ENCODE results near the gene NUP214. TPM values are rescaled to one million over a fixed set of nuclear protein-coding genes. Genes with fewer than 3 reads are reported as not detected.
"Not testable (repeated sequence)": the region's sequence is repeated elsewhere in the genome, so short reads cannot be mapped to it uniquely, and the experiment has no call there.

Gene NUP214
- total RNA-seq, 1 experiment from 2014 or later = 10.8 TPM

GRCh38 chr9:131193051-131193450 is 67.7 kb downstream of the NUP214 start:
- Histone ChIP-seq H3K27ac (no peak overlapping the region), H3K36me3 (peaks cover 59% of the 10 kb centered on the region), H3K9me3 (replicated peaks) (no peaks in the 10 kb centered on the region), H3K4me3 (no peak overlapping the region), H3K27me3 (replicated peaks) (no peaks in the 10 kb centered on the region), H3K4me1 (replicated peaks) (no peaks in the 10 kb centered on the region)
- no peak for DNase-seq (ENCODE audit: low read depth in 1 of 2, low spot score in 2 of 2)

GRCh38 chr9:131194762-131195161 is 69.4 kb downstream of the NUP214 start:
- DNase-seq (ENCODE audit: low read depth in 1 of 2, low spot score in 2 of 2) = no peak
- H3K4me1 ChIP-seq (replicated peaks) = no peaks in the 10 kb centered on the region
- no peaks in the 10 kb centered on the region for H3K9me3 ChIP-seq (replicated peaks)
- H3K4me3 ChIP-seq = no peak overlapping the region
- peaks cover 59% of the 10 kb centered on the region for H3K36me3 ChIP-seq
- no peaks in the 10 kb centered on the region for H3K27me3 ChIP-seq (replicated peaks)
- no peak overlapping the region for H3K27ac ChIP-seq

- Histone ChIP-seq H3K27ac (no peak overlapping the region), H3K4me1 (replicated peaks) (no peaks in the 10 kb centered on the region), H3K9me3 (replicated peaks) (no peaks in the 10 kb centered on the region), H3K4me3 (no peak overlapping the region), H3K36me3 (peaks cover 66% of the 10 kb centered on the region), H3K27me3 (replicated peaks) (no peaks in the 10 kb centered on the region)
- DNase-seq (ENCODE audit: low read depth in 1 of 2, low spot score in 2 of 2) = no peak
Observed at GRCh38 chr9:131197160-131197911, 72.0 kb downstream of the NUP214 start.

- no peak overlapping the region for H3K4me3 ChIP-seq
- peaks cover 67% of the 10 kb centered on the region for H3K36me3 ChIP-seq
- H3K4me1 ChIP-seq (replicated peaks) = no peaks in the 10 kb centered on the region
- no peaks in the 10 kb centered on the region for H3K9me3 ChIP-seq (replicated peaks)
- no peak overlapping the region for H3K27ac ChIP-seq
- DNase-seq (ENCODE audit: low read depth in 1 of 2, low spot score in 2 of 2) = no peak
- no peaks in the 10 kb centered on the region for H3K27me3 ChIP-seq (replicated peaks)
Observed at GRCh38 chr9:131198041-131198715, 72.8 kb downstream of the NUP214 start.

- peaks cover 66% of the 10 kb centered on the region for H3K36me3 ChIP-seq
- no peak for DNase-seq (ENCODE audit: low read depth in 1 of 2, low spot score in 2 of 2)
- no peaks in the 10 kb centered on the region for H3K4me1 ChIP-seq (replicated peaks)
- H3K4me3 ChIP-seq = no peak overlapping the region
- no peaks in the 10 kb centered on the region for H3K27me3 ChIP-seq (replicated peaks)
- H3K27ac ChIP-seq = no peak overlapping the region
- no peaks in the 10 kb centered on the region for H3K9me3 ChIP-seq (replicated peaks)
Observed at GRCh38 chr9:131201856-131202255, 76.5 kb downstream of the NUP214 start.

DNA sequence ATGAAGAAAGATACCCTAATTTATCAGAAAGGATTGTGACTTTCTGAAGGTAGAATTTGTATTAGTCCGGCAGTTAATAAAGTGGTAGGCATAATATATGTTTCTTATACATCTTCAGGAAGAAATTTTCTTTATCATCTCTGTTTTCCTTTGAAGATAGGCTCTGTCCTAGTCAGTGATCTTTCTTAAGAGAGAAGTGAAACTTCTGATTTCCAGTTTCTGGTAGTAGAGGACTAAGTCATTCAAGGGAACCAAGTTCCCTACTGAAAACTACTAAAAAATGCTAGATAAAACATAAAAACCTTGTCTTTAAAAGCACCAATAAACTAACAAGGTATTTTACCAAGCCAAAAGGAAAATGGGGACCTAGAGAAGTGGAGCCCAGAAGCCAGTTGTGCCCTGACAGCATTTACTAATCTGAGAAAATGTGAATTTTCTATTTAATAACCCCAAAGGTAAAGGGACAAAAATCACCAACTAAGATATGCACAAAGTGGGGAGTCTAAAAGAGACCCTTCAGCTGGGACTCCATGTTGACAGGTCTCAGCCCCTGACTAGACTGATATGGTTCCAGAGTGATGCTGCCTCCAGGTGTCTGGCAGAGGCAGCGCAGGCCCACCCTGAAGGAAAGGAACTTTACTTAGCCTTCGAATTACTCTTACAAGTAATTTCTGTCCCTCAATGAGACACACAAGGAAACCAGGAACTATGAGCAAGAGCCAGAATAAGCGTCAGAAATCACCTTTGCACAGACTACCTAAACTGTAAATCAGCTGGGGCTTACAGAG is 78.2 kb downstream of the NUP214 start:
- no peak overlapping the region for H3K4me3 ChIP-seq
- H3K4me1 ChIP-seq (replicated peaks) = no peaks in the 10 kb centered on the region
- H3K27ac ChIP-seq = no peak overlapping the region
- DNase-seq (ENCODE audit: low read depth in 1 of 2, low spot score in 2 of 2) = no peak
- H3K9me3 ChIP-seq (replicated peaks) = no peaks in the 10 kb centered on the region
- H3K36me3 ChIP-seq = peaks cover 64% of the 10 kb centered on the region
- H3K27me3 ChIP-seq (replicated peaks) = no peaks in the 10 kb centered on the region

DNA sequence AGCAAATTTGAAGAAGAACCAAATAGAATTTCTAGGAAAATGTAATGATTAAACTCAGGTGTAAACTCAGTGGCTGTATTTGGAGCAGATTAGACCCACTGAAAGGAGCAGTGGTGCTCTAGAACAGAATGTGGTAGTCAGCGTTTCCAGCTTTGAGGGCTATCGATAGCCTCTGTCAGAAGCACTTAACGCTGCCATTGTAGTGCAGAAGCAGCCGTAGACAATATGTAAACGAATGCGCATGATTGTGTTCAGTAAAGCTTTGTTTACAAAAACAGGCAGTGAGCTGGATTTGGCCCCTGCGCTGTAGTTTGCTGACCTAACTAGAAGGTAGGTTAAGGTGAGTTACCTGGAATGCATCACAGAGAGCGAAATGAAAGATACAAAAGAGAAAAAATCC is 78.9 kb downstream of the NUP214 start:
- H3K36me3 ChIP-seq = peaks cover 60% of the 10 kb centered on the region

GRCh38 chr9:131206495-131206894 is 81.1 kb downstream of the NUP214 start:
- no peaks in the 10 kb centered on the region for H3K9me3 ChIP-seq (replicated peaks)

More for the DNA sequence above, 78.9 kb downstream of the NUP214 start:
- Histone ChIP-seq H3K27me3 (replicated peaks) (no peaks in the 10 kb centered on the region), H3K4me1 (replicated peaks) (no peaks in the 10 kb centered on the region), H3K27ac (no peak overlapping the region), H3K4me3 (no peak overlapping the region), H3K9me3 (replicated peaks) (no peaks in the 10 kb centered on the region)
- DNase-seq (ENCODE audit: low read depth in 1 of 2, low spot score in 2 of 2) = no peak

GRCh38 chr9:131211920-131212319 is 86.5 kb downstream of the NUP214 start:
- not testable (repeated sequence) for H3K4me3 ChIP-seq; H3K4me1 ChIP-seq (replicated peaks); DNase-seq (ENCODE audit: low read depth in 1 of 2, low spot score in 2 of 2); H3K9me3 ChIP-seq (replicated peaks); H3K27ac ChIP-seq; H3K27me3 ChIP-seq (replicated peaks)
- peaks cover 49% of the 10 kb centered on the region for H3K36me3 ChIP-seq

More at GRCh38 chr9:131206495-131206894, 81.1 kb downstream of the NUP214 start:
- Histone ChIP-seq H3K4me3 (no peak overlapping the region), H3K4me1 (replicated peaks) (no peaks in the 10 kb centered on the region), H3K27me3 (replicated peaks) (no peaks in the 10 kb centered on the region), H3K36me3 (peaks cover 72% of the 10 kb centered on the region), H3K27ac (no peak overlapping the region)
- DNase-seq (ENCODE audit: low read depth in 1 of 2, low spot score in 2 of 2) = no peak

DNA sequence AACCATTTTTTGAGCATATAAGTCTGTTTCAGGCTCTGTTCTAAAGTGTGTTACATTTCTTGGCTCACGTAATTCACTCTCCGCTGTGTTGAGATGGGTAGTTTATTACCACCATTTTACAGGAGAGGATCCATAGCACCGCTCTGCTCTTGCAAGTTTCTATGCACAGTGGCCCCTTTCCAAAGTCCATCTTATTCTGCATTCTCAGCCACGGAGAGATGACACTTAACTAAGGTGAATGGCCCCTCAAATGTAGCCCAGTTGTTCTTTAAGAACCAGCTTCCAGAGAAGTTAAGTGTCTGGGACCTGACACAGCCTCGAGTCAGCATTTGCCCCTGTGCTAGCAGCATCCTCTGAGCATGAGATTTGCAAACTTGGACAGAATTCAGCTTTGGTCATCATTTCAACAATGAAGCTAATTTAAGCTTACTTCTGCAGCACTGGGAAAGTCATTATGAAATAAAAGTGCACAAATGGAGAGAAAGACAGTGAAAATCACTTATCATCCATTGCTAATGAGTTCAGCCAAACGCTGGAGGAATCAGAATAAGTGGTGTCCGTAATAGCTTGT is 89.0 kb downstream of the NUP214 start:
- H3K36me3 ChIP-seq = peaks cover 45% of the 10 kb centered on the region
- no peak for DNase-seq (ENCODE audit: low read depth in 1 of 2, low spot score in 2 of 2)
- H3K27ac ChIP-seq = no peak overlapping the region
- no peaks in the 10 kb centered on the region for H3K9me3 ChIP-seq (replicated peaks)
- no peak overlapping the region for H3K4me3 ChIP-seq
- H3K4me1 ChIP-seq (replicated peaks) = no peaks in the 10 kb centered on the region
- H3K27me3 ChIP-seq (replicated peaks) = no peaks in the 10 kb centered on the region

- H3K4me3 ChIP-seq = no peak overlapping the region
- peaks cover 40% of the 10 kb centered on the region for H3K36me3 ChIP-seq
- H3K27me3 ChIP-seq (replicated peaks) = no peaks in the 10 kb centered on the region
- no peaks in the 10 kb centered on the region for H3K4me1 ChIP-seq (replicated peaks)
- no peak for DNase-seq (ENCODE audit: low read depth in 1 of 2, low spot score in 2 of 2)
- H3K9me3 ChIP-seq (replicated peaks) = no peaks in the 10 kb centered on the region
- H3K27ac ChIP-seq = no peak overlapping the region
Observed at GRCh38 chr9:131214876-131215275, 89.5 kb downstream of the NUP214 start.

GRCh38 chr9:131216806-131217205 is 91.4 kb downstream of the NUP214 start:
- Histone ChIP-seq H3K4me1 (replicated peaks) (no peaks in the 10 kb centered on the region), H3K27me3 (replicated peaks) (no peaks in the 10 kb centered on the region), H3K27ac (no peak overlapping the region), H3K4me3 (no peak overlapping the region), H3K36me3 (peaks cover 29% of the 10 kb centered on the region), H3K9me3 (replicated peaks) (no peaks in the 10 kb centered on the region)
- DNase-seq (ENCODE audit: low read depth in 1 of 2, low spot score in 2 of 2) = no peak

GRCh38 chr9:131217331-131218031 is 92.1 kb downstream of the NUP214 start:
- Histone ChIP-seq H3K36me3 (peaks cover 29% of the 10 kb centered on the region), H3K27me3 (replicated peaks) (no peaks in the 10 kb centered on the region), H3K4me3 (no peak overlapping the region), H3K27ac (no peak overlapping the region), H3K4me1 (replicated peaks) (no peaks in the 10 kb centered on the region), H3K9me3 (replicated peaks) (no peaks in the 10 kb centered on the region)
- DNase-seq (ENCODE audit: low read depth in 1 of 2, low spot score in 2 of 2) = no peak

All from SJSA1 (cell line).